H1 (cell line): ENCODE results near the gene CNNM4. TPM values are rescaled to one million over a fixed set of nuclear protein-coding genes. Genes with fewer than 3 reads are reported as not detected.

ENCODE experiments used
- ASH2L ChIP-seq: fragments of 200-600, 300-600 bp; sonication (generic); IDR thresholded peaks from one replicate; pipeline ENCODE4 v1.7.1; 2017; ENCODE audit warnings: low read length
- CBX5 ChIP-seq: fragments of 300-800, 300-1000 bp; sonication (generic); IDR thresholded peaks from 2 replicates; pipeline ENCODE4 v1.7.1; 2016; ENCODE audit warnings: antibody characterized with exemption, low read length, low read depth
- CHD1 ChIP-seq: IDR thresholded peaks from 2 replicates; pipeline ENCODE4 v1.6.1; 2012; ENCODE audit warnings: low read depth, low read length, improper control_type of control experiment
- SAP30 ChIP-seq: fragments of 300-600 bp; sonication (generic); IDR thresholded peaks from 2 replicates; pipeline ENCODE4 v1.7.1; 2012; ENCODE audit warnings: low read length, moderate library complexity, mild to moderate bottlenecking, inconsistent platforms; ENCODE audit not compliant: insufficient read depth, insufficient replicate concordance
- polyA plus RNA-seq, 7 experiments: library from polyadenylated mRNA; depleted of rRNA in 3 of 7; stranded (reverse) in 5 of 7; unstranded in 2 of 7; fragments of >200 nt in 5 of 7; fragments of 200-250 nt in 2 of 7; gene quantifications; 1 replicate in 5 of 7; 2 replicates in 1 of 7; 4 replicates in 1 of 7; pipeline versions ENCODE4 v1.2.1 to v1.2.3, GENCODE V29; 2011 to 2013; ENCODE audit warnings: missing spikeins in 2 of 7, mixed read lengths in 2 of 7
- total RNA-seq: library from RNA; stranded (reverse); fragmentation: NEBNext Ultra II Directional; extraction: Animal tissue kit (Norgen Biotek cat#: 25700); gene quantifications from 2 replicates; pipeline ENCODE4 v1.2.1, GENCODE V29; 2021

Gene CNNM4
- total and polyA plus RNA-seq, 2 of the 8 experiments (the other 6 are each of a cell fraction or from before 2014, with no cell fraction given) = 10.3 to 11.0 TPM

GRCh38 chr2:96737251-96737650 is 23.5 kb upstream of the CNNM4 start (continued):
- TF ChIP-seq CBX5 (no peak), ASH2L (no peak), CHD1 (no peak), SAP30 (no peak)
